ENCODE results near the gene GSTM3. TPM values are rescaled to one million over a fixed set of nuclear protein-coding genes. Genes with fewer than 3 reads are reported as not detected.

GSTM3 gene
- total RNA-seq, 6 experiments from 2014 or later: 1.2 to 19.2 (median 10.6) TPM

- Histone ChIP-seq H3K9me3 (no peaks in the 10 kb centered on the region), H3K36me3 (no peaks in the 10 kb centered on the region), H3K27ac (no peak overlapping the region), H3K27me3 (no peaks in the 10 kb centered on the region), H3K4me3 (no peak overlapping the region), H3K4me1 (no peaks in the 10 kb centered on the region)
- WGBS (ENCODE audit: insufficient coverage, low coverage, low lambda C conversion rate, missing lambda C conversion rate): 79% methylated on average over 6 of the region's 7 CpGs
- intact Hi-C loops (cut with DNase I): no loop called here
- TF ChIP-seq POLR2A (IDR thresholded peaks at IDR 0.05) (no peak), CTCF (IDR thresholded peaks at IDR 0.05) (no peak)
- no peak for ATAC-seq
- no peak for DNase-seq
Observed at GRCh38 chr1:109722908-109723691, 17.7 kb downstream of the GSTM3 start.

- 100% methylated on average over 1 of the region's 1 CpG for WGBS (ENCODE audit: insufficient coverage, low coverage, low lambda C conversion rate, missing lambda C conversion rate)
- intact Hi-C loops (cut with DNase I): no loop called here
Observed at GRCh38 chr1:109721971-109722370, 18.9 kb downstream of the GSTM3 start.

GRCh38 chr1:109721042-109721441 is 19.8 kb downstream of the GSTM3 start:
- no peaks in the 10 kb centered on the region for H3K4me1 ChIP-seq
- ATAC-seq (no peak), DNase-seq (no peak)
- H3K27ac ChIP-seq: no peak overlapping the region
- TF ChIP-seq POLR2A (IDR thresholded peaks at IDR 0.05) (no peak), CTCF (IDR thresholded peaks at IDR 0.05) (no peak)
- no peaks in the 10 kb centered on the region for H3K36me3 ChIP-seq
- intact Hi-C loops (cut with DNase I): no loop called here
- no peaks in the 10 kb centered on the region for H3K27me3 ChIP-seq
- no peaks in the 10 kb centered on the region for H3K9me3 ChIP-seq
- WGBS (ENCODE audit: insufficient coverage, low coverage, low lambda C conversion rate, missing lambda C conversion rate): 56% methylated on average over 5 of the region's 5 CpGs
- no peak overlapping the region for H3K4me3 ChIP-seq

More at GRCh38 chr1:109721971-109722370, 18.9 kb downstream of the GSTM3 start:
- no peaks in the 10 kb centered on the region for H3K36me3 ChIP-seq
- ATAC-seq: no peak
- no peak overlapping the region for H3K27ac ChIP-seq
- H3K27me3 ChIP-seq: no peaks in the 10 kb centered on the region
- H3K4me1 ChIP-seq: no peaks in the 10 kb centered on the region
- H3K4me3 ChIP-seq: no peak overlapping the region
- TF ChIP-seq CTCF (IDR thresholded peaks at IDR 0.05) (no peak), POLR2A (IDR thresholded peaks at IDR 0.05) (no peak)
- no peak for DNase-seq
- no peaks in the 10 kb centered on the region for H3K9me3 ChIP-seq

- no peaks in the 10 kb centered on the region for H3K36me3 ChIP-seq
- no peaks in the 10 kb centered on the region for H3K9me3 ChIP-seq
- intact Hi-C loops (cut with DNase I): no loop called here
- no peak for DNase-seq
- ATAC-seq: no peak
- no peaks in the 10 kb centered on the region for H3K27me3 ChIP-seq
- TF ChIP-seq CTCF (IDR thresholded peaks at IDR 0.05): no peak
- no peak for TF ChIP-seq POLR2A (IDR thresholded peaks at IDR 0.05)
- no peak overlapping the region for H3K27ac ChIP-seq
- 80% methylated on average over 5 of the region's 5 CpGs for WGBS (ENCODE audit: insufficient coverage, low coverage, low lambda C conversion rate, missing lambda C conversion rate)
- H3K4me3 ChIP-seq: no peak overlapping the region
- no peaks in the 10 kb centered on the region for H3K4me1 ChIP-seq
Observed at GRCh38 chr1:109719337-109719837, 21.5 kb downstream of the GSTM3 start.
